ENCODE results near the gene PLEK2. TPM values are rescaled to one million over a fixed set of nuclear protein-coding genes. Genes with fewer than 3 reads are reported as not detected.

PLEK2 gene
- total and polyA plus RNA-seq, 2 of the 13 experiments (the other 11 are each of a cell fraction or from before 2014, with no cell fraction given) = 0.26 to 1.5 TPM

GRCh38 chr14:67453575-67454300, 41.8 kb upstream of the PLEK2 start:
- Histone ChIP-seq H3K9me3 (ENCODE audit: low read length) (no peaks in the 10 kb centered on the region), H3K9ac (ENCODE audit: insufficient read depth, low read depth, low read length) (no peak overlapping the region), H3K36me3 (replicated peaks in 1 of 2; ENCODE audit: control insufficient read depth in 1 of 2, insufficient read depth in 2 of 2, low read length in 2 of 2) (no peaks in the 10 kb centered on the region), H3K27me3 (ENCODE audit: control insufficient read depth in 1 of 2, insufficient read depth in 2 of 2, low read length in 2 of 2) (no peaks in the 10 kb centered on the region), H3K4me3 (replicated peaks in 1 of 3; ENCODE audit: insufficient read depth in 1 of 3, low read depth in 2 of 3, low read length in 3 of 3) (no peak overlapping the region), H3K4me2 (ENCODE audit: low read depth, low read length) (no peak overlapping the region), H3K4me1 (ENCODE audit: insufficient read depth, low read length) (peaks cover 7% of the 10 kb centered on the region), H3K79me2 (ENCODE audit: insufficient read depth, low read length) (no peaks in the 10 kb centered on the region), H3K27ac (ENCODE audit: extremely low read length, insufficient read depth, low read length) (no peak overlapping the region), H4K20me1 (ENCODE audit: insufficient read depth, low read length) (no peaks in the 10 kb centered on the region), H2AFZ (ENCODE audit: low read length) (no peak overlapping the region)
- TF ChIP-seq CCDC6 (CRISPR knock-in tag; IDR thresholded peaks at IDR 0.05) (no peak), ZNF3 (CRISPR knock-in tag; IDR thresholded peaks at IDR 0.05) (no peak), DNMT3B (CRISPR knock-in tag; conservative IDR thresholded peaks at IDR 0.05) (no peak), ZNF224 (CRISPR knock-in tag; IDR thresholded peaks at IDR 0.05) (no peak), TFDP2 (CRISPR knock-in tag; IDR thresholded peaks at IDR 0.05) (no peak), IKZF4 (CRISPR knock-in tag; IDR thresholded peaks at IDR 0.05; ENCODE audit: borderline replicate concordance, low read depth, not compliant biosample characterization) (no peak), MED1 (CRISPR knock-in tag; IDR thresholded peaks at IDR 0.05) (no peak), FOXK2 (IDR thresholded peaks at IDR 0.05) (no peak), ZNF780A (CRISPR knock-in tag; IDR thresholded peaks at IDR 0.05) (no peak), MED8 (CRISPR knock-in tag; IDR thresholded peaks at IDR 0.05; ENCODE audit: insufficient replicate concordance) (no peak), ZNF768 (CRISPR knock-in tag; IDR thresholded peaks at IDR 0.05) (no peak), ZNF563 (CRISPR knock-in tag; IDR thresholded peaks at IDR 0.05) (no peak), EP300 (IDR thresholded peaks at IDR 0.05; ENCODE audit: low read depth in 2 of 2, low read length in 2 of 2) (no peak), EP300 (CRISPR knock-in tag; IDR thresholded peaks at IDR 0.05; ENCODE audit: borderline replicate concordance) (no peak)
- FAIRE-seq (no peak), DNase-seq (ENCODE audit: low spot score) (no peak), ATAC-seq (no peak)
- POLR2A ChIA-PET = no interaction called here
- 56% methylated on average over 5 of the region's 5 CpGs for WGBS (ENCODE audit: low lambda C conversion rate)
- in situ Hi-C loops (cut with HindIII; ENCODE audit: extremely low pct_ligation_motif_present, low pct_unique_long_range_greater_than_20kb) (no loop called here), intact Hi-C loops (cut with micrococcal nuclease; ENCODE audit: unreplicated experiment) (no loop called here)
- CTCF ChIA-PET (ENCODE audit: low intra/inter-chr PET ratio, low total read pairs) = no interaction called here
- no TSS peak for BruUV-seq (replicated peaks)
